Measurements from ENCODE around the gene ASIC1.

ASIC1 gene

GRCh38 chr12:50106907-50107306 lies 49.5 kb downstream of the ASIC1 start:
- no peak for DNase-seq

DNA sequence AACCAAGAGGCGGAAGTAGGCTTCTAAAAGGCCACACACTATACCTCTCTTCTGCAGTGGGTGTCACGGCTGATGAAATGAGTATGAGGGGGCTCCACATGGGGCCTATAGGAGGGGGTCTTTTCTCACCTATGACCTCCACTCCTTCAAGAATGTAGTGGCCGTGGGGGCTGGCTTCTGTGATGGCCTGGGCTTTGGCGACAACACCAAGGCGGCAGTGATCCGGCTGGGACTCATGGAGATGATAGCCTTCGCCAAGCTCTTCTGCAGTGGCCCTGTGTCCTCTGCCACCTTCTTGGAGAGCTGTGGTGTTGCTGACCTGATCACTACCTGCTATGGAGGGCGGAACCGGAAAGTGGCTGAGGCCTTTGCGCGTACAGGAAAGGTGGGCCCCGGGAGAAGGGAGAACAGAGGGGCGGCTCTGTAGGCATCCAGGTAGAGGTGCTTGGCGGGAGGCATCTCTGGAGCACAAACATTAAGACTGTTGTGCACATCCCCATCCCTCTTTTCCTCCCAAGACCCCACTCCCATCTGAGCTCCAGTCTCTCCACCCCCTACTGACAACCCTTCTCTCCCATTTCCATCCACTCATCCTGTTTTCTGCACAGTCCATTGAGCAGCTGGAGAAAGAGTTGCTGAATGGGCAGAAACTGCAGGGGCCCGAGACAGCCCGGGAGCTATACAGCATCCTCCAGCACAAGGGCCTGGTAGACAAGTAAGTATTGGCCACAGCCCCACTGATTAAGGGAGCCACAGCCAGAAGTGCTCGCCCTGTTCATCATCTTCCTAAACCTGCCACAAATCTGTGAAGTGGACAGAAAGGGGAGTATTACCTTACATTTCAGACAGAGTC lies 50.2 kb downstream of the ASIC1 start:
- DNase-seq: no peak

DNA sequence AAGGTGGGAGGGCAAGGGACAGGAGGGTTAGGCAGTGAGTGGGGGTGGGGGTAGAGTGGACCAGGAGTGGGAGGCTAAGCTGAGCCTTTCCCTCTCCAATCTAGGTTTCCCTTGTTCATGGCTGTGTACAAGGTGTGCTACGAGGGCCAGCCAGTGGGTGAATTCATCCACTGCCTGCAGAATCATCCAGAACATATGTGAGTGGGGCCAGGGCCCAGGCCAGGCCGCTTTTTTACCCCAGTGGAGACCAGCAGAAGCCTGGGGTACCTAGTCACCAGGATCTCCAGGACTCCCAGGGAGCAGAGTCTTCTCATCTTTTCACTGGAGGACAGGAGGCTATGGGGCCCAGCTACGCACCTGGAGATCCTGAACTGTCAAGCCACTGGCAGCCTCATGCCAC lies 51.9 kb downstream of the ASIC1 start:
- DNase-seq: no peak

DNA sequence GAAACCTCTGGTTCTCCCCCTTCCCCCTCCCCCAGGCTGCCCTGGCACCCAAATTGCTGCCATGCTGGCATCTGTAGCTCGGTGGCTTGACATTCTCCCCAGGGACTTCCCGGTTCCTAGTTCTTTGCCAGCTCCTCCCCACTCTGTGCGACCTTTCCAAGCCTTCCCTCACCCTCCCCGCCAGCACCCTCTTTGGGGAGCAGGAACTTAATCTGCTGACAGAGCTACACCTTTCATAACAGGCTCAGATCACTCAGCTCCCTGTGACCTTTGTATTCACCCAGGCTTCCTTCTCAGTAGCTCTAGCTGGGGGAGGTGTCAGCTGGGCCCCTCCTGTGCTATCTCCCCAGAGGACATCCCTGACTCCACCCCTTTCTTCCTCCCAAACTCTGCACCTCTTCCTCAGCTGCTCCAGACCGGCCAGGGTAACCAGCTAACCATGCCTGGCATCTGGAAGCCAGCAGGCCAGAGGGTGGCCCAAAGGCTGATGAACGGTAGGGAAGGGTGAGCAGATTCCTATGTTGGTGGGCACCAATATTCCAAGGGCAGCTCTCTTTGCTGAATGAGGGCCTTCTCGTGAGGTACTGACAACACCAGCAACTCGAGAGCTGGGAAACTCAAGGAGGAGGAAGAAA lies 52.8 kb downstream of the ASIC1 start:
- DNase-seq: peak in 1 of 56 donors; percentile 30

DNA sequence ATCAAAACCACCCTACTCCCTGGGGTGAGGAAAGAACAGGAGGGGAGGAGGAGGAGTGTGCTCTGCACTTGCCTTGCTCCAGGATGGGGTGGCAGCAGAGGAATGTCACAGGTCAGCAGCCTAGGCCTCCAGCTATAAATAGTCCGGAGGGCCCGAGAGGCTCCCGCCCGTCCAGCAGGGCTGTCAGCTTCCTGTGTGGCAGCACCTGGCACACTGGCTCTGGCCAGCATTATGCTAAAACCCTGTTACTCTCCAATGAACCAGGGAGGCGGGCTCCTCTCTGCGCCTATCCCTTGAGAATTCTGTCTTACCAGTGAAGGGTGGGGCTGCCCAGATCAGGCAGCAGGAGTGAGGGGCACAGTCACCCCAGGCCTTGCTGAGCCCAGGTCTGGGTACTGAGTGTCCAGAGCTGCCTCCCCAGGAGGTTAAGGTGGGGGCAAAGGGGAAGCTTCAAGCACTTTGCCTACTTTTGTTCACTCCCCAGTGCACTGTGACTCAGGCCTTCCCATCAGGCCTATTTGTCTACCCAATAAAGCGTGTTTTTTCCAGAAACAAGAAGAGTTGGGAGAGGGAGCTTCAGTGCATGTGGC lies 53.5 kb downstream of the ASIC1 start:
- peak in 12 of 56 donors; percentile 15 to 57 (median 35) for DNase-seq

DNA sequence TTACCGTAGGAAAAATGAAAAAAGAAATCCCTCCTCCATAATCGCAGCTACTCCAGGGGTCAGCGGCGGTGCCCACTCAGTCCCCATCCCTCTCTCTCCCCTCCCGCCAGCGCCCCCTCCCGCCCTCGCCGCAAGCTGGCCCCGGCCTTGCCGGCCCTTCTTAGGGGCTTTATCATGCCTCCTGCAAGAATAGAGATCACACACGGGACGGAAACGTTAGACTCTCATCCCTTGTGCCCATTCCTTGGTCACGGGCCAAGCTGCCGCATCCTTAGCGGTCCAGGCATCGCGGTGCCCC lies 53.9 kb downstream of the ASIC1 start:
- no peak for DNase-seq

DNA sequence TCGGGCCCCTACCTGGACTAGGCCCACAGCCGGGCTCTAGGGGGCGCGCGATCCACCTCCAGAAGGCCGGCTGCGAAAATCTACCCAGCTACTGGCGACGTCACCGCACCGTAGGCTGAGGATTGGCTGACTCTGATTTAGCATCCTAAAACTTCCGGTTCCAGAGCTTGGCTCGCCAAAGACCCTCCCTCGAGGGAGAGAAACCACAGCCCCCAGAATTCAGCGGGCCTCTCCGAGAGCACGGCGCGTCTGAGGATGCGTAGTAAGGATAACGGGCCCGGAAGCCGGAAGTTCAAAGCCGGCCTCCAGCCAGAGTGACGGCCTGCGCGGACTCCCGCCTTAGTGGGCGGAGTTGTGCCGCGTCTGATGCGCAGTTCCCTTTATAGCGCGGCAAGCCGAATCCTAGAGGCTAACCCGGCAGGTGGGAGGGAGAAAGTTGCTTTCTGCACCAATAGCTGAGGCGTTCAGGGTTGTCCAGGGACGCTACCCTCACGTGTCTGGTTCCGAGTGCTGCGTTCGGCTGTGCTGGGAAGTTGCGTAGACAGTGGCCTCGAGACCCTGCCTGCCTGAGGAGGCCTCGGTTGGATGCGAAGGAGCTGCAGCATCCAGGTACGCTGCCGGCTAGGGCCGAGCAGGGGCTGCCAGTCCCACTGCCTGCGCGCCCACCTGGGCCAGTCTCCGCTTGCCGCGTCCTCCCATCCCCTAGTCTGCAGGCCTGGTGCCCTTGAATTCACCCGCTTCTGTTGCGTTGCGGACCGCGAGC lies 54.5 kb downstream of the ASIC1 start, which contains the start of gene COX14:
TSS of gene COX14 (plus strand) at position 544 of the 763 bp plus-strand sequence. CDS start 7,808 bp downstream, outside the sequence.
- peak; percentile 85 to 100 (median 99) for DNase-seq

DNA sequence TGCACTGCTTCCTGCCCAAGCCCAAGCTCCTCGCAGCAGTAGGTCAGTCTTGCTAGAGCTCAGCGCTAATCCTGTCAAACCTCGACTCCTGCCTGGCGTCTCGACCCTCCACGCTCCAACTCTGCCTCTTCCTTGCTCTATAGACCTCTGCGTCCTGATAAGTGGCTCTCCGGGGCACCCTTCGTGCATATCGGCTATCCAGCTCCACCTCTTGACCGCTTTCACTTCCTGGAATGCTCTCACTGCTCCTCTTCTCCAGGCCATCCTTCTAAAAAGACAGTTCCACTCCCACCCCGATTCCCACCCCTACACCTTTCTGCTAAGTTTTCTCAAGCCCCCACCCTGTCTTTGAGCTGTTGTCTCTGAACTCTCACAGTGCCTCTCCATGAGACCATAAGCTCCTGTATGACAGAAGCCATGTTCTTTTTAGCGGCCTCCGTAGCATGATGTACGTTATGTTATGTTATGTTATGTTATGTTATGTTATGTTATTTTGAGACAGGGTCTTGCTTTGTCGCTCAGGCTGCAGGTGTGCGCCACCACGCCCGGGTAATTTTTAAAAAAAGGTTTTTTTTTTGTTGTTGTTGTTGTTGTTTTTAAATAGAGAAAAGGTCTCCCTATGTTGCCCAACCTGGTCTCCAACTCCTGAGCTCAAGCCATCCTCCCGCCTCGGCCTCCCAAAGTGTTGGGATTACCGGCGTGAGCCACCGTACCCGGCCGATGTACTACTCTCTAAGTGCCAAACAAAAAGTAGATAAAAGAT lies 55.2 kb downstream of the ASIC1 start:
- peak in 7 of 56 donors; percentile 54 to 69 (median 63) for DNase-seq

GRCh38 chr12:50117057-50117622 lies 59.7 kb downstream of the ASIC1 start:
- DNase-seq: peak in 3 of 56 donors; percentile 7 to 46 (median 15)

DNA sequence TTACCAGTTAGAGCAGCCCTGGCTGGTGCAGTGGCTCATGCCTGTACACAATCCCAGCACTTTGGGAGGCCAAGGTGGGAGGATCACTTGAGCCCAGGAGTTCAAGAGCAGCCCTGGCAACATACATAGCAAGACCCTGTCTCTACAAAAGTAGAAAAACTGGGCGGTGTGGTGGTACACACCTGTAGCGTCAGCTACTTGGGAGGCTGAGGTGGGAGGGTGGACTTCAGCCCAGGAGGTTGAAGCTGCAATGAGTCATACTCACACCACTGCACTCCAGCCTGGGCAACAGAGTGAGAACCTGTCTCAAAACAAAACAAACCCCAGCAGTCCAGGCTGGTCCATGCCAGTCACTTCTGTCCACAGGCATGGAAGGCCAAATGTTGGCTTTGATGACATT lies 62.0 kb downstream of the ASIC1 start:
- no peak for DNase-seq

- DNase-seq: no peak
Measured at GRCh38 chr12:50120521-50120920, 63.1 kb downstream of the ASIC1 start.

DNA sequence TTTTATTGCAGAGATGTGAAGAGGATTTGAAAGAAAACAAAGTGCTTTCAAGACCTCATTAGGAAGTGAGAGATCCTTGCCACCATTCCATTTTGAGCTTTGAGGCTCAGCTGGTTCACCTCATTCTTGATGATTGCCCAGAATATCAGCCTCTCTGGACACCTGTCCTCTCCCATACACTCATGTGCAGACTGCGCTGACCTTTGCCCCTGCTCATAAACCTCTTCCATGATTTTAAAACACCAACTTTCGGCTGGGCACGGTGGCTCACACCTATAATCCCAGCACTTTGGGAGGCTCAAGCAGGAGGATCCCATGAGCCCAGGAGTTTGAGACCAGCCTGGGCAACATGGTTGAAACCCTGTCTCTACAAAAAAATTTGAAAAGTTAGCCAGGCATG lies 63.6 kb downstream of the ASIC1 start:
- DNase-seq: no peak

- DNase-seq: no peak
Measured at GRCh38 chr12:50121641-50122040, 64.2 kb downstream of the ASIC1 start.

DNA sequence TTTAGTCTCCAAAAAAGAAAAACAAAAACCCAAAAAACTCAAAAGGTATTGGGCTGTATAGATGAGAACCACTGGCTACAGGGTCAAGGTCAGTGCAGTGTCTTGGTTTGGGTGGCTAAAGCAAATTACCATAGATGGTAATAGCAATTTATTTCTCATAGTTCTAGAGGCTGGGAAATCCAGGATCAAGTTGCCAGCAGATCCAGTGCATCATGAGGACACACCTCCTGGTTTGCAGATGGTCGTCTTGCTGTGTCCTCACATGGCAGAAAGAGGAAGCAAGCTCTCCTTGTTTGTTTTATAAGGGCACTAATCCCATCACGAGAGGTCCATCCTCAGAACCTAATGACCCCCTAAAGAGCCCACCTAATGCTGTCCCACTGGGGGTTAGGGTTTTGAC lies 65.8 kb downstream of the ASIC1 start:
- no peak for DNase-seq

DNA sequence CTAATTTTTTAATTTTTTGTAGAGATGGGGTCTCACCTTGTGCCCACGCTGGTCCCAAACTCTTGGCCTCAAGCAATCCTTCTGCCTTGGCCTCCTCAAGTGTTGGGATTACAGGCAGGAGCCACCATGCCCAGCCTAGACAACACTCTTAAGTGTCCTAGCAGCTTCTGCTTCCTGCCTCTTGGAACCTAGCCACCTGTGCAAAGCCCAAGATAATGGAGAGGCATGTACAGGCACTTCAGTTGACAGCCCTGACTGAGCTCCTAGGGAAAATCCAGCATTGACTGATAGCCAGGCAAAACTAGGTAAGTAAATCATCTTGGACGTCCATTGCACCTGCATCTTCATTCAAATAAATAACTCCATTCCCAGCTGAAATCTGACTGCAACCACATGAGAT lies 70.2 kb downstream of the ASIC1 start:
- DNase-seq: no peak

GRCh38 chr12:50129290-50129689 lies 71.9 kb downstream of the ASIC1 start:
- no peak for DNase-seq

DNA sequence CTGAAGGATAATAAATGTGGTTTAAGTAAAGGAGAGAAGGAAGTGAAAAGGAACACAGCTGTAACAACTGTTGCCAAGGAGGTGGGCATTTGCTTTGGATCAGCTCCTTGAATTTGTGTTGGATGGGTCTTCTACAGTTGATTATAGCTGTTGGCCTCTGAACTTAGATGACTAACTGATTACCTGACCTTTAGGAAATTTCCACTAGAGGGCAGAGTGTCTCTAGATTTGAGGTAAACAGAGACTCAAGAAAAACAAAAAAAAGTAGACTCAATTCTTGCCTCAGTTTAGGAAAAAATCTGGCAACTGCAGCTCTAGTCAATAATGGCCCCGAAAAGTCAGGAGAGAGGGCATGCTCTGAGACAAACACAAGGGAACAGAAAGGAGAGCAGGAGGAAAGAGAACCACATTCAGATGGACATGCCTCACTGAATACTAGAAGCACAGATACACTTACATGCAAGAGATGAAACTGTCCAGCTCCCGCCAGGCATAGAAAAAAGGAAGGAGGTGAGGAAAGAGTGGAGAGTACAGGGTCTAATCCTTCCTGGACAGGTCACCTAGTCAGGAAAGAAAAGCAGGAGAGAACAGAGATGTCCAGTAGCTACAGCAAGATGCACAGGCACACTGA lies 75.2 kb downstream of the ASIC1 start:
- DNase-seq: peak in 1 of 56 donors; percentile 30
